Gastroesophageal sphincter (tissue), 4 donors: ENCODE measurements around the gene ANXA11. TPM values are rescaled to one million over a fixed set of nuclear protein-coding genes. Genes with fewer than 3 reads are reported as not detected.

Experiments
- ATAC-seq: fragments of 150-250 bp; one replicate; pipeline ENCODE4 v1.9.1; 2016; ENCODE audit warnings: mild to moderate bottlenecking, moderate library complexity
- H3K27ac ChIP-seq, 4 donors: fragments of 200-600 bp; sonication (generic) in 3 of 4; 1 replicate in 3 of 4; 2 replicates in 1 of 4; pipeline ENCODE4 v1.5.1; 2016 to 2019
- H3K27me3 ChIP-seq: fragments of 200-600 bp; sonication (generic); one replicate; pipeline ENCODE4 v1.5.1; 2019
- H3K36me3 ChIP-seq, 2 donors: fragments of 200-600 bp; sonication (generic); one replicate each; pipeline ENCODE4 v1.5.1; 2019; ENCODE audit warnings: control low read depth in 1 of 2
- H3K4me1 ChIP-seq, 3 donors: fragments of 200-600 bp; sonication (generic); 1 replicate in 2 of 3; 2 replicates in 1 of 3; pipeline ENCODE4 v1.5.1; 2016 to 2019; ENCODE audit warnings: control low read depth in 2 of 3
- H3K4me3 ChIP-seq, 2 donors: fragments of 200-600 bp; sonication (generic); one replicate each; pipeline ENCODE4 v1.5.1; 2019; ENCODE audit warnings: mild to moderate bottlenecking in 1 of 2, moderate library complexity in 1 of 2
- H3K9me3 ChIP-seq, 3 donors: fragments of 200-600 bp; sonication (generic); one replicate each; pipeline ENCODE4 v1.5.1; 2017 to 2019; ENCODE audit warnings: control low read depth in 2 of 3
- EP300 ChIP-seq: sonication (generic); formaldehyde crosslinking; IDR thresholded peaks from one replicate; pipeline ENCODE4 v1.6.1; 2017; ENCODE audit warnings: antibody characterized with exemption, mild to moderate bottlenecking
- POLR2A ChIP-seq, 2 donors: fragments of 450-650 bp; IDR thresholded peaks; one replicate each; pipeline ENCODE4 v1.6.1; 2017; ENCODE audit warnings: antibody characterized with exemption in 2 of 2, mild to moderate bottlenecking in 2 of 2, moderate library complexity in 1 of 2
- POLR2AphosphoS5 ChIP-seq: sonication (generic); formaldehyde crosslinking; IDR thresholded peaks from one replicate; pipeline ENCODE4 v1.6.1; 2017; ENCODE audit warnings: antibody characterized with exemption
- whole genome bisulfite sequencing, 2 donors: methylation state at CpG; one replicate each; pipeline ENCODE4 v1.1.5; 2018; ENCODE audit warnings: low coverage in 1 of 2; 5-methylcytosine and 5-hydroxymethylcytosine counted together
- total RNA-seq, 4 donors: library from RNA; depleted of rRNA; stranded (reverse); fragments of >200 nt; gene quantifications; one replicate each; pipeline ENCODE4 v1.1.0, GENCODE V29; 2016
- TF ChIP-seq, protein P1 (sequence below), 4 experiments: fragments of 200-600 bp in 2 of 4; fragments of 450-650 bp in 2 of 4; sonication (generic) in 1 of 4; IDR thresholded peaks; one replicate each; pipeline ENCODE4 v1.5.1; 2017 to 2019; ENCODE audit warnings: antibody characterized with exemption in 4 of 4, mild to moderate bottlenecking in 2 of 4, moderate library complexity in 2 of 4

Gene ANXA11
- total RNA-seq, 4 donors from 2014 or later: 117 to 225 (median 162) TPM

- no peaks in the 10 kb centered on the region for H3K9me3 ChIP-seq
- TF ChIP-seq EP300: no peak
- TF ChIP-seq, protein P1, sequence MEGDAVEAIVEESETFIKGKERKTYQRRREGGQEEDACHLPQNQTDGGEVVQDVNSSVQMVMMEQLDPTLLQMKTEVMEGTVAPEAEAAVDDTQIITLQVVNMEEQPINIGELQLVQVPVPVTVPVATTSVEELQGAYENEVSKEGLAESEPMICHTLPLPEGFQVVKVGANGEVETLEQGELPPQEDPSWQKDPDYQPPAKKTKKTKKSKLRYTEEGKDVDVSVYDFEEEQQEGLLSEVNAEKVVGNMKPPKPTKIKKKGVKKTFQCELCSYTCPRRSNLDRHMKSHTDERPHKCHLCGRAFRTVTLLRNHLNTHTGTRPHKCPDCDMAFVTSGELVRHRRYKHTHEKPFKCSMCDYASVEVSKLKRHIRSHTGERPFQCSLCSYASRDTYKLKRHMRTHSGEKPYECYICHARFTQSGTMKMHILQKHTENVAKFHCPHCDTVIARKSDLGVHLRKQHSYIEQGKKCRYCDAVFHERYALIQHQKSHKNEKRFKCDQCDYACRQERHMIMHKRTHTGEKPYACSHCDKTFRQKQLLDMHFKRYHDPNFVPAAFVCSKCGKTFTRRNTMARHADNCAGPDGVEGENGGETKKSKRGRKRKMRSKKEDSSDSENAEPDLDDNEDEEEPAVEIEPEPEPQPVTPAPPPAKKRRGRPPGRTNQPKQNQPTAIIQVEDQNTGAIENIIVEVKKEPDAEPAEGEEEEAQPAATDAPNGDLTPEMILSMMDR (IDR thresholded peaks at IDR 0.05): no peak
- no peak for TF ChIP-seq POLR2AphosphoS5
- no peak for TF ChIP-seq POLR2A (IDR thresholded peaks at IDR 0.05)
- no CpG with 5 or more reads among the region's 4 CpGs for WGBS, 2 donors
- H3K4me3 ChIP-seq: no peak overlapping the region
- no peaks in the 10 kb centered on the region for H3K27me3 ChIP-seq
- ATAC-seq: no peak
- H3K36me3 ChIP-seq: peaks cover 0 to 10% of the 10 kb centered on the region in 2 donors
- H3K27ac ChIP-seq: no peak overlapping the region
- peaks cover 0 to 98% (median 44%) of the 10 kb centered on the region in 3 donors for H3K4me1 ChIP-seq
Measured at GRCh38 chr10:80183436-80183835, 21.9 kb downstream of the ANXA11 start.

- Histone ChIP-seq H3K27ac (no peak overlapping the region), H3K36me3 (peaks cover 0 to 10% of the 10 kb centered on the region in 2 donors), H3K9me3 (no peaks in the 10 kb centered on the region), H3K4me1 (peaks cover 0 to 98% (median 45%) of the 10 kb centered on the region in 3 donors), H3K4me3 (no peak overlapping the region), H3K27me3 (no peaks in the 10 kb centered on the region)
- TF ChIP-seq, protein P1 (IDR thresholded peaks at IDR 0.05): no peak
- TF ChIP-seq POLR2AphosphoS5: no peak
- TF ChIP-seq EP300: no peak
- TF ChIP-seq POLR2A (IDR thresholded peaks at IDR 0.05): no peak
- WGBS, 2 donors: no CpG with 5 or more reads among the region's 6 CpGs
- no peak for ATAC-seq
Measured at GRCh38 chr10:80182986-80183385, 22.4 kb downstream of the ANXA11 start.

DNA sequence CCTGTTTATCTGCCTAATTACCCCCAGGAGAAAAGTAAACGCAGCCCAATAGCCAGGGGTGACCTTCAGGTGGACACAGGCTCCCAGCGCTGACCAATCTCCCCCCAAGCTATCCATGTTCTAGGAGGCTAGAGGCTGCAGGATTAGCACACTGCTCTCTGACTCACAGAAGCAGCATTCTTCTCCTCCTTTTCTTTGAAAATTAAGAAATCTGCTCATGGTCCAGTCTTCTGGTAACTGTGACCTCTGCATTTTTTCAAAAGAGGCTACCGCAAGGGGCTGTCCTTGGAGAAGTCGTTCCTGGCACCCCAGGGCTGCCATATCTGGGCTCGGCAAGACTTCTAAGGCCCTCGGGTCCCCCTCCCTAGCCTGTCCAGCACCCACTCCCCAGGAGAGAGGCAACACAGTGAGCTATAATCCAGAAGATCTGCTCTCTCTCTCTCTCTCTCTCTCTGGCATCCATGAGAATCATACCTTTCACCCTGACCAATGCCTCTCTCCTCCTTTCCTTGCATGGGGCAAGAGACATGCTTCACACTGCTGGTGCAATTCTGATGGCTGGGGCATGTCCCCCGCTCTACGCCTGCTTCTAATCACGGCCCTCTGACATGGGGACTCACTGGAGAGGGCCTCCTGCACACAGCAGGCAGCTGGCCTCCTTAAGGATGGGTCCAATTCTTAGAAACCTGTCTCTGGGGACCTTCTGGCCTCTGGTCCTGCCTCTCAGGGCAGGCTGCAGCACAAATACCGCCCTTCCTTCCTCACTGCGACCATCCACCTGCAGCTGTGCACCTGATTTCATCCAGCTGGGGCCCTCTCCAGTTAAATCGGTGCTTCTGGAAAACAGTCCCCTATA lies 27.3 kb downstream of the ANXA11 start:
- Histone ChIP-seq H3K4me3 (no peak overlapping the region), H3K9me3 (no peaks in the 10 kb centered on the region), H3K27ac (no peak overlapping the region), H3K36me3 (peaks cover 0 to 19% of the 10 kb centered on the region in 2 donors), H3K27me3 (no peaks in the 10 kb centered on the region), H3K4me1 (peaks cover 0 to 90% (median 25%) of the 10 kb centered on the region in 3 donors)
- TF ChIP-seq POLR2AphosphoS5 (no peak), POLR2A (IDR thresholded peaks at IDR 0.05) (no peak), EP300 (no peak)
- TF ChIP-seq, protein P1 (IDR thresholded peaks at IDR 0.05): no peak
- 64% methylated on average over 8 of the region's 12 CpGs; no CpG with 5 or more reads in 1 of the 2 donors for WGBS, 2 donors
- ATAC-seq: peak; percentile 77

DNA sequence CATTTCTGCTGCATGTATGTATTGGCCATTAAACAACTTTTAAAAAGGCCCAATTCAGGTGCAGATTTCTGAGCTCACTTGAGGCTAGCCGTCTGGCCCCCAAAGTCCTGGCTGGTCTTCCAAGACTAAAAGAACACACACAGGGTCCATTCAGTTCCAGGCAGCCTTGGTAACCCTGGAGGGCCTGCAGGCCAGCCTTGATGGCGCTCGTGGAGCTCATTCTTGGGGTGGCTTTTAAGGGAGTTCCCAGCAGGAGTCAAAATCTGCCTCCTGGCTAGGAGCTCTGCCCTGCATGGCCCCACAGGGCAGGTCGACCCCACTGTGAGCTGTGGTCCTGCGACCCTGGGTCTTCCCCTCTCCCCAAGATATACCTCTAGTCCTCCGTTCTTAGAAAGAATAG lies 28.8 kb downstream of the ANXA11 start:
- H3K4me3 ChIP-seq: no peak overlapping the region
- no peaks in the 10 kb centered on the region for H3K9me3 ChIP-seq
- H3K4me1 ChIP-seq: peaks cover 0 to 90% (median 27%) of the 10 kb centered on the region in 3 donors
- H3K27ac ChIP-seq: no peak overlapping the region
- TF ChIP-seq, protein P1 (IDR thresholded peaks at IDR 0.05): no peak
- TF ChIP-seq POLR2AphosphoS5: no peak
- TF ChIP-seq EP300: no peak
- TF ChIP-seq POLR2A (IDR thresholded peaks at IDR 0.05): no peak
- peaks cover 0 to 34% of the 10 kb centered on the region in 2 donors for H3K36me3 ChIP-seq
- ATAC-seq: no peak
- 53 to 84% methylated on average over 2 to 5 of the region's 6 CpGs for WGBS, 2 donors
- H3K27me3 ChIP-seq: no peaks in the 10 kb centered on the region
